ENCODE data around the gene PHF14.

Gene PHF14

DNA sequence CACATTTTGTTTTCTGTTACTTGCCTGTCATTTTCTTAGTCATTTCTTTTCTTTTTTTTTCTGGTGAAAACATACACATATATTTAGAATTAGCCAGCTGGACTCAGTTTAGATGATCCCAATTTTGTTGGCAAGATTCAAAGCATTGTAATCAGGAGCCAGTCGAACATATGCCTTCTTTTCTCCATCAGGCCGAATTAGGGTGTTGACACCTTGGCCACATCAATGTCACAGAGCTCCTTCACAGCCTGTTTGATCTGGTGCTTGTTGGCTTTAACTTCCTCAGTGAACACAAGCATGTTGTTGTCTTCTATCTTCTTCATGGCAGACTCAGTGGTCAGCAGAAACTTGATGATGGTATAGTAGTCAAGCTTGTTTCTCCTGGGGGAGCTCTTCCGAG lies 32.6 kb downstream of the PHF14 start:
- DNase-seq (ENCODE audit: low spot score) = no peak
- TF ChIP-seq, protein P1, sequence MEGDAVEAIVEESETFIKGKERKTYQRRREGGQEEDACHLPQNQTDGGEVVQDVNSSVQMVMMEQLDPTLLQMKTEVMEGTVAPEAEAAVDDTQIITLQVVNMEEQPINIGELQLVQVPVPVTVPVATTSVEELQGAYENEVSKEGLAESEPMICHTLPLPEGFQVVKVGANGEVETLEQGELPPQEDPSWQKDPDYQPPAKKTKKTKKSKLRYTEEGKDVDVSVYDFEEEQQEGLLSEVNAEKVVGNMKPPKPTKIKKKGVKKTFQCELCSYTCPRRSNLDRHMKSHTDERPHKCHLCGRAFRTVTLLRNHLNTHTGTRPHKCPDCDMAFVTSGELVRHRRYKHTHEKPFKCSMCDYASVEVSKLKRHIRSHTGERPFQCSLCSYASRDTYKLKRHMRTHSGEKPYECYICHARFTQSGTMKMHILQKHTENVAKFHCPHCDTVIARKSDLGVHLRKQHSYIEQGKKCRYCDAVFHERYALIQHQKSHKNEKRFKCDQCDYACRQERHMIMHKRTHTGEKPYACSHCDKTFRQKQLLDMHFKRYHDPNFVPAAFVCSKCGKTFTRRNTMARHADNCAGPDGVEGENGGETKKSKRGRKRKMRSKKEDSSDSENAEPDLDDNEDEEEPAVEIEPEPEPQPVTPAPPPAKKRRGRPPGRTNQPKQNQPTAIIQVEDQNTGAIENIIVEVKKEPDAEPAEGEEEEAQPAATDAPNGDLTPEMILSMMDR (IDR thresholded peaks at IDR 0.05; ENCODE audit: extremely low read depth, missing control alignments) = no peak

DNA sequence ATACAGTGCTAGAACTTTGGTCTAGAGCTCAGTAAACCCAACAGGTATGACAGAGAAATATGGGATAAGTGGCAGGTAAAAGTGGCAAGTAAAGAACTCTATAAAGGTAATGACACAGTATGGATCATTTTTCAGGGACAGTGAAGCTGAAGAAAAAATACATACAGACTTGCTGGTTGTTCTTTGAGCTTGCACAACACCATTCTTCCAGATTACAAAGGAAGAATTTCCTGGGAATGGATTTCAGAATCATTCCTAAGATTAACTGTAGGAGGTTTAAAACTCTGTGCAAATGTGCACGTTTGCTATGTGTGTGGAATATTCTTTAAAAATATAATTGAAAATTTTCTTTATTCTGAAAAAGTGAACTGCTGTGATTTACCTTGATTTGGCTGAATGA lies 36.0 kb downstream of the PHF14 start:
- DNase-seq (ENCODE audit: low spot score) = no peak
- TF ChIP-seq, protein P1 (IDR thresholded peaks at IDR 0.05; ENCODE audit: extremely low read depth, missing control alignments) = no peak

DNA sequence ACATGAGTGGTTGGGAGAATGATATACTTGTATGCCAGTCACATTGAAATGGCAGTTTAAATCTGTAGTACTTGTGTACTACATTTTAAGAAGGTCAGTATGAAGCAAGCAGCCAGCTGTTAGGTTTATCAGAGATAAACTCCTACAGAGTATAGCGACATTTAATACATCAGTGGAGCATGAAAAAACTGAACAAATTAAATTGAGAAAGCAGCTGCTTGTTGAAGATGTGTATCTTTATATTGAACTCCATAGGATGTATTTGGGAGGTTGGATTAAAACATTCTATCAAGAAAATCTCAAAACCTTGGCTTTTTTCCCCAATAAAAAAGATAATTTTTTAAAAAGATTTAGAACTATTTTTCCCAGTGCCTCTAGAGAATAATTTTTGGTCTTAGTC lies 47.8 kb downstream of the PHF14 start:
- no peak for DNase-seq (ENCODE audit: low spot score)
- TF ChIP-seq, protein P1 (IDR thresholded peaks at IDR 0.05; ENCODE audit: extremely low read depth, missing control alignments) = no peak

DNA sequence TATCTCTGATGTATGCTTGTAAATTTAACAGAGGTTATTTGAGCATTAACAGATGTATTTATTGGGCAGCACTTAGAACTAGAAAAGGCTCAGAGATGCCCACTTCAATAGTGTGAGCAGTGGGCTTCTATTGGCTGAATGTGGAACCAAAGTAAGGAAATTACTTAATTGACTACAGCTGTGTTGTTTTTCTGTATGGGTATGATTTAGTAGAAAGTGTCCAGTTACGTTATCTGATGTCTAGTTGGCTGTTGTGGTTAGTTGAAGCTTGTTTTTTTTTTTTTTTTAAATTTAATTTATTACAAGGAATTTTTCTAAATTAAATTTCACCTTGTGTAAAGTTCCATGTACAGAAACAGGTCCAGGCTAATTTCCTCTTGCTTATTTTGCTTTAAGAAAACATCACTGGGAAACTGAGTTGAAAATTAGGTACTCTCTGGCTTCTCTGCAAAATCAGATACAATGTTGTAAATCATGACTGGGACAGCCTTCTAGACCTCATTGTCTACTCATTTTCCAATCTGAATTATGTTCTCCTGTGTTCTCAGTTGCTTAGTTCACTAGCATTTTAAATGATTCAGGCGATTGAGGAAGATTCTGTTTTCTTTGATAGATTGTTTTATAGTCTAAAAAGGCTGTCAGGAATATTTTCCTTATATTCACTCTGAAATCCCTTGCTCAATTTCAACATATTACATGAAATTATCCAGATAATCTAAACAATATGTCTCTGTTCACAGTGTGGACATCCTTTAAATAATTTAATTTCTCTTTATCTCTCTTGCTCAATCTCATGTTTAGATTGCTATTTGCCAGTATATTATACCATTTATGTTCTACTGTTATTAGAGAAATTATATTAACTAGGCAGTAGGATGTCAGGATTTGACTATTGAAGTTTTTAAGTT lies 53.0 kb downstream of the PHF14 start:
- TF ChIP-seq, protein P1 (IDR thresholded peaks at IDR 0.05; ENCODE audit: extremely low read depth, missing control alignments) = no peak
- DNase-seq (ENCODE audit: low spot score) = no peak

DNA sequence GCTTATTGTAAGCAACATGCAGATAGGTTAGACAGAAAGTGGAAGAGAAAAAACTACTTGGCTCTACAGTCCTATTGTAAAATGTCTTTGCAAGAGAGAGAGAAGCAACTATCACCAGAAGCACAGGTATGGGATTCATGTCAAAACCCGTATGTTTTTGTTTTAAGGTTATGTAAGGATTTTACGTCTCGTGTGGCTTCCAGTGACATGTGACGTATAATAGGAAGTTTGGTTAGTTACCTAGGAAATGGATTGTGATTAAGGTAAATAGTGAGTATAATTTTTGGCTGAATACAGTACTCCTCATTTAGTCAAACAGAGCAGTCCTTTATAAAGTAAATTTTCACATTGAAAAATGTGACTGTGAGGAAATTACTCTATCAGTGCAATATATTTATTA lies 62.0 kb downstream of the PHF14 start:
- DNase-seq (ENCODE audit: low spot score) = no peak
- TF ChIP-seq, protein P1 (IDR thresholded peaks at IDR 0.05; ENCODE audit: extremely low read depth, missing control alignments) = no peak

DNA sequence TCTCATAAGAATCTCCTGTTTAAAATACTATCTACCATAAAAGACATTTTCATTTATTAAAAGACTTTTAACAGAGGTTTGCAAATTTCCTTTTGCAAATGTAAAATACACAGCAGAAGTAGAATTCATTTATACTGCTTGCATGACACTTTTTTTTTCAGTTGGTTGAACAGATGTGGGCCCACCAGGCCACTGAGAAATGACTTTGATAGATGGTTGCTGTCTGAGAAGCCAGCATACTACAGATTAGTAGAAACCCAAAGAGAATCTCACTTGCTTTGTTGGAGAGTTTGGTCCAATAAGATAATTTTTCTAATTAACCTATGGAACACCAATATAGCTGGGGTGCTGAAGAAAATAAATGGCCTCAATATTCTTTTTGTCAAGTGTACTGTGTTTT lies 66.3 kb downstream of the PHF14 start:
- TF ChIP-seq, protein P1 (IDR thresholded peaks at IDR 0.05; ENCODE audit: extremely low read depth, missing control alignments) = no peak
- DNase-seq (ENCODE audit: low spot score) = no peak

DNA sequence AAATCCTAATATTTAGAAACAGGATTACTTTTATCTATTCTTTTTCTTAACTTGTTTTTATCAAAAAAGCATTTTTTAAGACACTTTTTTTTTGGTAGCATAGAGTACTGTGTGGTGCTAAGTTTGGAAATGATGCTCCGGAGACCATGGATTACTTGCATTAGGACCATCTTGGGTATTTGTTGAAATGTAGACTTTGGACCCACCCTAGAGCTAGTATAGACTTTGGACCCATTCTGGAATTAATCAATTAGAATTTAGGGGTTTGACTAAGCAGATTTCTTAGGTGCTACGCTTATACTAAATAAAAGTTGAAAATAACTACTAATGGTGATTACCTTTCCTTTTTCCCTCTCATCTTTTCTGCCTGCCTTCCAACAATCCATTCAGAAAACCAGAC lies 80.4 kb downstream of the PHF14 start:
- TF ChIP-seq, protein P1 (IDR thresholded peaks at IDR 0.05; ENCODE audit: extremely low read depth, missing control alignments) = no peak
- DNase-seq (ENCODE audit: low spot score) = no peak

Data from GM20000 (cell line).